ENCODE data around the gene FXYD5. TPM values are rescaled to one million over a fixed set of nuclear protein-coding genes. Genes with fewer than 3 reads are reported as not detected.

Gene FXYD5
- total and polyA plus RNA-seq, 2 donors (not counting 1 experiment from before 2014, with no cell fraction given) = 310 to 390 TPM

GRCh38 chr19:35161434-35161743, 6.9 kb downstream of the FXYD5 start:
- no peak overlapping the region for H2AFZ ChIP-seq (ENCODE audit: insufficient read depth, low read depth, low read length, poor library complexity, severe bottlenecking)
- H3K36me3 ChIP-seq (replicated peaks in 1 of 2; ENCODE audit: control extremely low read depth in 1 of 2, control insufficient read depth in 1 of 2, extremely low read depth in 1 of 2, insufficient read depth in 2 of 2, low read length in 1 of 2) = peaks cover 14 to 99% of the 10 kb centered on the region in 2 experiments
- H3K4me2 ChIP-seq (replicated peaks; ENCODE audit: low read depth, low read length, poor library complexity, severe bottlenecking) = no peak overlapping the region
- no peak overlapping the region for H3K9ac ChIP-seq (ENCODE audit: low read length)
- Mint-ChIP-seq H3K4me3 (no peak overlapping the region), H3K27me3 (no peaks in the 10 kb centered on the region), H3K9me3 (ENCODE audit: insufficient read depth) (no peaks in the 10 kb centered on the region), H3K4me1 (peaks cover 28% of the 10 kb centered on the region), H3K27ac (no peak overlapping the region)
- intact Hi-C loops (cut with micrococcal nuclease) = no loop called here
- WGBS (ENCODE audit: insufficient coverage) = 92% methylated on average over 2 of the region's 2 CpGs
- DNase-seq (no peak), ATAC-seq (ENCODE audit: low read depth) (no peak)
- H3K27ac ChIP-seq (ENCODE audit: low read length in 2 of 2) = no peak overlapping the region
- ChIA-PET CTCF (interaction anchor here (2.0 kb wide), 1 partner anchor 9 kb away, joined by 5 read pairs; no protein-coding TSS in a partner anchor), POLR2A (no interaction called here)
- TF ChIP-seq EZH2 (IDR thresholded peaks at IDR 0.05; ENCODE audit: borderline replicate concordance, insufficient read depth, low read depth, low read length, poor library complexity, severe bottlenecking) (no peak), CTCF (IDR thresholded peaks at IDR 0.05) (no peak)
- H3K4me1 ChIP-seq (ENCODE audit: control insufficient read depth in 2 of 2, insufficient read depth in 2 of 2, low read length in 2 of 2) = peaks cover 9% of the 10 kb centered on the region in 2 donors
- no peaks in the 10 kb centered on the region for H3K27me3 ChIP-seq (replicated peaks in 1 of 4; ENCODE audit: control extremely low read depth in 1 of 4, control insufficient read depth in 3 of 4, insufficient read depth in 4 of 4, low read length in 3 of 4)
- peaks cover 43% of the 10 kb centered on the region for H4K20me1 ChIP-seq (ENCODE audit: control insufficient read depth, insufficient read depth, low read length, poor library complexity, severe bottlenecking)
- peaks cover 0 to 17% (median 7%) of the 10 kb centered on the region in 3 donors for H3K9me3 ChIP-seq (ENCODE audit: control extremely low read depth in 1 of 3, control insufficient read depth in 2 of 3, insufficient read depth in 1 of 3, low read length in 2 of 3)
- H3K4me3 ChIP-seq (ENCODE audit: control extremely low read depth in 1 of 5, extremely low read depth in 1 of 5, insufficient read depth in 1 of 5, low read depth in 2 of 5, low read length in 4 of 5) = no peak overlapping the region
- peaks cover 23% of the 10 kb centered on the region for H3K79me2 ChIP-seq (ENCODE audit: control insufficient read depth, insufficient read depth, low read length)

GRCh38 chr19:35162471-35163326, 8.2 kb downstream of the FXYD5 start:
- Histone ChIP-seq H3K4me3 (ENCODE audit: control extremely low read depth in 1 of 5, extremely low read depth in 1 of 5, insufficient read depth in 1 of 5, low read depth in 2 of 5, low read length in 4 of 5) (no peak overlapping the region), H4K20me1 (ENCODE audit: control insufficient read depth, insufficient read depth, low read length, poor library complexity, severe bottlenecking) (peaks cover 30% of the 10 kb centered on the region), H3K79me2 (ENCODE audit: control insufficient read depth, insufficient read depth, low read length) (peaks cover 10% of the 10 kb centered on the region), H3K9me3 (ENCODE audit: control extremely low read depth in 1 of 3, control insufficient read depth in 2 of 3, insufficient read depth in 1 of 3, low read length in 2 of 3) (peaks cover 0 to 18% (median 7%) of the 10 kb centered on the region in 3 donors), H3K4me1 (ENCODE audit: control insufficient read depth in 2 of 2, insufficient read depth in 2 of 2, low read length in 2 of 2) (peaks cover 18 to 19% of the 10 kb centered on the region in 2 donors), H3K9ac (ENCODE audit: low read length) (no peak overlapping the region), H3K4me2 (replicated peaks; ENCODE audit: low read depth, low read length, poor library complexity, severe bottlenecking) (no peak overlapping the region), H2AFZ (ENCODE audit: insufficient read depth, low read depth, low read length, poor library complexity, severe bottlenecking) (no peak overlapping the region), H3K36me3 (replicated peaks in 1 of 2; ENCODE audit: control extremely low read depth in 1 of 2, control insufficient read depth in 1 of 2, extremely low read depth in 1 of 2, insufficient read depth in 2 of 2, low read length in 1 of 2) (peaks cover 10 to 99% of the 10 kb centered on the region in 2 experiments), H3K27me3 (replicated peaks in 1 of 4; ENCODE audit: control extremely low read depth in 1 of 4, control insufficient read depth in 3 of 4, insufficient read depth in 4 of 4, low read length in 3 of 4) (no peaks in the 10 kb centered on the region), H3K27ac (ENCODE audit: low read length in 2 of 2) (no peak overlapping the region)
- H3K27me3 Mint-ChIP-seq = no peaks in the 10 kb centered on the region
- H3K27ac Mint-ChIP-seq = peak overlapping the region; percentile 32
- ChIA-PET CTCF (interaction anchor here (0.7 to 2.0 kb wide), 4 partner anchors 9 to 17 kb away, joined by 3 to 5 read pairs (median 3); partner anchors contain the start of gene FXYD5), POLR2A (interaction anchor here (0.7 kb wide), 2 partner anchors 8 to 591 kb away, joined by 4 to 5 read pairs; partner anchors contain the start of gene FXYD5)
- no peak for ATAC-seq (ENCODE audit: low read depth)
- TF ChIP-seq CTCF (IDR thresholded peaks at IDR 0.05) (no peak), EZH2 (IDR thresholded peaks at IDR 0.05; ENCODE audit: borderline replicate concordance, insufficient read depth, low read depth, low read length, poor library complexity, severe bottlenecking) (no peak)
- H3K4me3 Mint-ChIP-seq = no peak overlapping the region
- DNase-seq = no peak
- WGBS (ENCODE audit: insufficient coverage) = 100% methylated on average over 4 of the region's 6 CpGs
- intact Hi-C loops (cut with micrococcal nuclease) = no loop called here
- H3K9me3 Mint-ChIP-seq (ENCODE audit: insufficient read depth) = no peaks in the 10 kb centered on the region
- peaks cover 35% of the 10 kb centered on the region for H3K4me1 Mint-ChIP-seq

All from B cell (primary cell).